Ishikawa (cell line): ENCODE data around the gene ENOX1.

Source experiments
- CEBPB ChIP-seq: IDR thresholded peaks from 2 replicates; pipeline ENCODE4 v1.6.1; 2012
- CREB1 ChIP-seq: IDR thresholded peaks from 2 replicates; pipeline ENCODE4 v1.6.1; 2012; ENCODE audit warnings: low read depth
- EGR1 ChIP-seq: IDR thresholded peaks from 2 replicates; pipeline ENCODE4 v1.6.1; 2012
- EP300 ChIP-seq: IDR thresholded peaks from 2 replicates; pipeline ENCODE4 v1.6.1; 2012; ENCODE audit warnings: borderline replicate concordance
- FOXM1 ChIP-seq: IDR thresholded peaks from 2 replicates; pipeline ENCODE4 v1.6.1; 2012; ENCODE audit warnings: low read depth, borderline replicate concordance
- MAX ChIP-seq: IDR thresholded peaks from 2 replicates; pipeline ENCODE4 v1.6.1; 2012
- NFIC ChIP-seq: IDR thresholded peaks from 2 replicates; pipeline ENCODE4 v1.6.1; 2012
- RAD21 ChIP-seq: IDR thresholded peaks from 2 replicates; pipeline ENCODE4 v1.6.1; 2012; ENCODE audit warnings: low read depth
- TAF1 ChIP-seq: IDR thresholded peaks from 2 replicates; pipeline ENCODE4 v1.6.1; 2012; ENCODE audit warnings: low read depth, mild to moderate bottlenecking
- TCF12 ChIP-seq: IDR thresholded peaks from 2 replicates; pipeline ENCODE4 v1.6.1; 2012; ENCODE audit warnings: low read depth
- TEAD4 ChIP-seq: IDR thresholded peaks from 2 replicates; pipeline ENCODE4 v1.6.1; 2012
- YY1 ChIP-seq: IDR thresholded peaks from 2 replicates; pipeline ENCODE4 v1.6.1; 2012; ENCODE audit warnings: low read depth
- ZBTB7A ChIP-seq: IDR thresholded peaks from 2 replicates; pipeline ENCODE4 v1.6.1; 2012; ENCODE audit warnings: low read depth
- TF ChIP-seq, protein P1 (sequence below): IDR thresholded peaks from 2 replicates; pipeline ENCODE4 v1.6.1; 2012; ENCODE audit warnings: low read depth, mild to moderate bottlenecking
- TF ChIP-seq, protein P2 (sequence below): IDR thresholded peaks from 2 replicates; pipeline ENCODE4 v1.6.1; 2012

Gene ENOX1

GRCh38 chr13:43478211-43478610 is 308.6 kb downstream of the ENOX1 start:
- TF ChIP-seq FOXM1, result no peak
- no peak for TF ChIP-seq EGR1
- no peak for TF ChIP-seq TCF12
- no peak for TF ChIP-seq MAX

DNA sequence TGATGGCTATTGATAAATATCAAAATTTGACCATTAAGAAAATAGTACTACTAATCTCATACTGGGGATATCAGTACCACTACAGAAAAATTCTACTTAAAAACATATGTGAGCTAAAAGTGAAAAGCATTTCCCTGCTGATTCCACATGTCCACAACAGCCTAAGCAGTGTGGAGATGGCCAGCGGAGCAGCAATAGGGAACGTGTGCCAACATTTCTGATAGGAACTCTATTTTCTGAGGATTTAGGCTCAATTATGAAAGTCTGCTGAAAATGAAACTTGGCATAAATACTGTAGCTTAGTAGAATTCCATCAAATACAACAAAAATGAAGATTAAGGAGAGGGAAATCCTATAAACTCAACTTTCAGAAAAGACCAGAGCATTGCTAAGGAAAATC is 311.6 kb downstream of the ENOX1 start:
- TF ChIP-seq CEBPB, result no peak
- no peak for TF ChIP-seq TAF1
- TF ChIP-seq, protein P1, sequence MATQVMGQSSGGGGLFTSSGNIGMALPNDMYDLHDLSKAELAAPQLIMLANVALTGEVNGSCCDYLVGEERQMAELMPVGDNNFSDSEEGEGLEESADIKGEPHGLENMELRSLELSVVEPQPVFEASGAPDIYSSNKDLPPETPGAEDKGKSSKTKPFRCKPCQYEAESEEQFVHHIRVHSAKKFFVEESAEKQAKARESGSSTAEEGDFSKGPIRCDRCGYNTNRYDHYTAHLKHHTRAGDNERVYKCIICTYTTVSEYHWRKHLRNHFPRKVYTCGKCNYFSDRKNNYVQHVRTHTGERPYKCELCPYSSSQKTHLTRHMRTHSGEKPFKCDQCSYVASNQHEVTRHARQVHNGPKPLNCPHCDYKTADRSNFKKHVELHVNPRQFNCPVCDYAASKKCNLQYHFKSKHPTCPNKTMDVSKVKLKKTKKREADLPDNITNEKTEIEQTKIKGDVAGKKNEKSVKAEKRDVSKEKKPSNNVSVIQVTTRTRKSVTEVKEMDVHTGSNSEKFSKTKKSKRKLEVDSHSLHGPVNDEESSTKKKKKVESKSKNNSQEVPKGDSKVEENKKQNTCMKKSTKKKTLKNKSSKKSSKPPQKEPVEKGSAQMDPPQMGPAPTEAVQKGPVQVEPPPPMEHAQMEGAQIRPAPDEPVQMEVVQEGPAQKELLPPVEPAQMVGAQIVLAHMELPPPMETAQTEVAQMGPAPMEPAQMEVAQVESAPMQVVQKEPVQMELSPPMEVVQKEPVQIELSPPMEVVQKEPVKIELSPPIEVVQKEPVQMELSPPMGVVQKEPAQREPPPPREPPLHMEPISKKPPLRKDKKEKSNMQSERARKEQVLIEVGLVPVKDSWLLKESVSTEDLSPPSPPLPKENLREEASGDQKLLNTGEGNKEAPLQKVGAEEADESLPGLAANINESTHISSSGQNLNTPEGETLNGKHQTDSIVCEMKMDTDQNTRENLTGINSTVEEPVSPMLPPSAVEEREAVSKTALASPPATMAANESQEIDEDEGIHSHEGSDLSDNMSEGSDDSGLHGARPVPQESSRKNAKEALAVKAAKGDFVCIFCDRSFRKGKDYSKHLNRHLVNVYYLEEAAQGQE, result no peak
- no peak for TF ChIP-seq TCF12

DNA sequence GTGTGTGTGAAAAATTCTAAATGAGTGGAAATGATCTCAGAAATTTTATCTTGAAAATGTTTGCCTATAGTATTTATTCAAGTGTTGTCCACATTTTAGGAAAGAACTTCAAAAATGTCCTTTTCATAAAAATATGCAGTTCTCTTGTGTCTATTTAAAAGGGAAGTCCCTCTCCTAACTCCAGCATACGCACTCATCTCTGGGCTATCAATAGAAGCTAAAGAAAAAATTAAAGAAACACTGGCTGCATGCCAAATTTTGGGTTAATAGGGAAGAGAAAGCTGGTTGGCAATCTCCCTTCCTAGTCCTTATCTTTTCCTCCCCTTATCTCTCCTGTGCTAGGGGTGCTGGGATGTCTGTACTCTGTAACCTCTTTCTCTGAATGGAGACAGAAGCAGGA is 313.3 kb downstream of the ENOX1 start:
- no peak for TF ChIP-seq RAD21
- TF ChIP-seq NFIC, result no peak
- no peak for TF ChIP-seq FOXM1
- no peak for TF ChIP-seq CREB1
- TF ChIP-seq EP300, result no peak
- no peak for TF ChIP-seq CEBPB
- no peak for TF ChIP-seq MAX
- TF ChIP-seq EGR1, result no peak
- TF ChIP-seq, protein P2, sequence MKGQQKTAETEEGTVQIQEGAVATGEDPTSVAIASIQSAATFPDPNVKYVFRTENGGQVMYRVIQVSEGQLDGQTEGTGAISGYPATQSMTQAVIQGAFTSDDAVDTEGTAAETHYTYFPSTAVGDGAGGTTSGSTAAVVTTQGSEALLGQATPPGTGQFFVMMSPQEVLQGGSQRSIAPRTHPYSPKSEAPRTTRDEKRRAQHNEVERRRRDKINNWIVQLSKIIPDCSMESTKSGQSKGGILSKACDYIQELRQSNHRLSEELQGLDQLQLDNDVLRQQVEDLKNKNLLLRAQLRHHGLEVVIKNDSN, result no peak
- TF ChIP-seq, protein P1, result no peak
- no peak for TF ChIP-seq TCF12
- TF ChIP-seq ZBTB7A, result no peak
- no peak for TF ChIP-seq YY1
- TF ChIP-seq TEAD4, result no peak
- TF ChIP-seq TAF1, result no peak

DNA sequence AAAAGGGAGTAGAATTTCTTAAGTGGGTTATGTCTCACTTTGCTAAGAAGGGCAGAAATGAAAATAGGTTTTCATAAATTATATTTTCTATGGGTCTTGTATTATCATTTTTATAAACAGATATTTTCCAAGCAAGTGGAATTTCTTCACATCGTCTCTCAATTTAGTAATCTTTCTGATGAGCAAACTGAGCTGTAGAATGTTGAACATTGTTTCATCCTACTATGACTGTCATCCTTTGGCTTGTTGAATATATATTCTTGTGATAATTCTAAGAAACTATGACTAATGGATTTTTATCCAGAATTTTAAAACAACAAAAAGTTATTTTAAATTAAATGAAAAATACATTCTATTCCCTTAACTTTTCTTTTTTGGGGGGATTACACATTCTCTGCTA is 313.8 kb downstream of the ENOX1 start:
- TF ChIP-seq YY1, result no peak
- TF ChIP-seq CREB1, result no peak
- TF ChIP-seq, protein P2, result no peak
- TF ChIP-seq, protein P1, result no peak
- no peak for TF ChIP-seq ZBTB7A
- no peak for TF ChIP-seq EGR1
- no peak for TF ChIP-seq TEAD4
- no peak for TF ChIP-seq CEBPB
- TF ChIP-seq MAX, result no peak
- TF ChIP-seq TAF1, result no peak
- TF ChIP-seq TCF12, result no peak
- no peak for TF ChIP-seq EP300
- TF ChIP-seq FOXM1, result no peak
- no peak for TF ChIP-seq NFIC
- no peak for TF ChIP-seq RAD21

GRCh38 chr13:43472339-43472738 is 314.4 kb downstream of the ENOX1 start:
- no peak for TF ChIP-seq RAD21
- TF ChIP-seq EGR1, result no peak
- TF ChIP-seq YY1, result no peak
- TF ChIP-seq, protein P2, result no peak
- no peak for TF ChIP-seq TAF1
- TF ChIP-seq ZBTB7A, result no peak
- no peak for TF ChIP-seq MAX
- no peak for TF ChIP-seq TCF12
- no peak for TF ChIP-seq NFIC
- TF ChIP-seq CREB1, result no peak
- no peak for TF ChIP-seq CEBPB
- TF ChIP-seq, protein P1, result no peak
- TF ChIP-seq EP300, result no peak
- no peak for TF ChIP-seq FOXM1
- TF ChIP-seq TEAD4, result no peak
